ENCODE results near the gene LRRC39.
"Not testable (repeated sequence)": the region's sequence is repeated elsewhere in the genome, so short reads cannot be mapped to it uniquely, and the experiment has no call there.

GRCh38 chr1:100205593-100205992 lies 27.5 kb upstream of the LRRC39 start:
- TF ChIP-seq CTCF (conservative IDR thresholded peaks at IDR 0.05; ENCODE audit: low read length); EZH2phosphoT487 (IDR thresholded peaks at IDR 0.05; ENCODE audit: borderline replicate concordance): not testable (repeated sequence)

Measured in Loucy (cell line).